MM.1S (cell line): ENCODE measurements around the gene TCN2.
"Not testable (repeated sequence)": the region's sequence is repeated elsewhere in the genome, so short reads cannot be mapped to it uniquely, and the experiment has no call there.

Experiments used
- DNase-seq: peaks from one replicate; pipeline ENCODE4 v3.0.0-alpha.2; 2015
- H2AFZ ChIP-seq: fragments of 300-600 bp; sonication (generic); 2 replicates; pipeline ENCODE4 v1.6.0; 2016; ENCODE audit warnings: antibody characterized with exemption, low read length
- H3F3A ChIP-seq: fragments of 300-600 bp; sonication (generic); 2 replicates; pipeline ENCODE4 v1.6.1; 2016; ENCODE audit warnings: mild to moderate bottlenecking, antibody characterized with exemption, low read length, moderate library complexity, mixed read lengths; ENCODE audit not compliant: insufficient read depth
- H3K27ac ChIP-seq: fragments of 300-600 bp; sonication (generic); 2 replicates; pipeline ENCODE4 v1.5.1; 2016; ENCODE audit warnings: mild to moderate bottlenecking, low read length
- H3K27me3 ChIP-seq: fragments of 300-600 bp; sonication (generic); replicated peaks from 2 replicates; pipeline ENCODE4 v1.6.0; 2016; ENCODE audit warnings: low read length; ENCODE audit not compliant: insufficient read depth
- H3K36me3 ChIP-seq: fragments of 300-600 bp; sonication (generic); replicated peaks from 2 replicates; pipeline ENCODE4 v1.6.1; 2016; ENCODE audit warnings: mild to moderate bottlenecking, low read length, mixed read lengths; ENCODE audit not compliant: insufficient read depth
- H3K4me1 ChIP-seq: fragments of 300-600 bp; sonication (generic); 2 replicates; pipeline ENCODE4 v1.6.1; 2016; ENCODE audit warnings: low read length, mixed read lengths
- H3K4me2 ChIP-seq: fragments of 300-600 bp; sonication (generic); 2 replicates; pipeline ENCODE4 v1.6.0; 2016; ENCODE audit warnings: low read depth, low read length
- H3K4me3 ChIP-seq: fragments of 300-600 bp; sonication (generic); 2 replicates; pipeline ENCODE4 v1.5.1; 2016; ENCODE audit warnings: low read length, mixed read lengths
- H3K79me2 ChIP-seq: fragments of 300-600 bp; sonication (generic); 2 replicates; pipeline ENCODE4 v1.6.1; 2016; ENCODE audit warnings: mixed run types, low read length, mixed read lengths
- H3K9ac ChIP-seq: fragments of 300-600 bp; sonication (generic); 2 replicates; pipeline ENCODE4 v1.6.1; 2016; ENCODE audit warnings: low read length, mixed read lengths
- H3K9me2 ChIP-seq: fragments of 300-600 bp; sonication (generic); replicated peaks from 2 replicates; pipeline ENCODE4 v1.6.1; 2016; ENCODE audit warnings: mild to moderate bottlenecking, low read length, mixed read lengths; ENCODE audit not compliant: insufficient read depth
- H3K9me3 ChIP-seq: fragments of 300-600 bp; sonication (generic); replicated peaks from 2 replicates; pipeline ENCODE4 v1.6.1; 2016; ENCODE audit warnings: mild to moderate bottlenecking, low read length, mixed read lengths; ENCODE audit not compliant: insufficient read depth
- H4K20me1 ChIP-seq: fragments of 300-600 bp; sonication (generic); 2 replicates; pipeline ENCODE4 v1.6.1; 2016; ENCODE audit warnings: mild to moderate bottlenecking, low read length, moderate library complexity, mixed read lengths; ENCODE audit not compliant: insufficient read depth
- EZH2 ChIP-seq: fragments of 300-600 bp; sonication (generic); optimal IDR thresholded peaks from 2 replicates; pipeline ENCODE3; 2017; ENCODE audit warnings: low read depth, mild to moderate bottlenecking, antibody characterized with exemption, low read length, mixed read lengths
- EZH2phosphoT487 ChIP-seq: fragments of 300-600 bp; sonication (generic); IDR thresholded peaks from 2 replicates; pipeline ENCODE4 v1.6.1; 2018; ENCODE audit warnings: antibody characterized with exemption, low read length
- TF ChIP-seq, protein P1 (sequence below): fragments of 300-600 bp; sonication (generic); IDR thresholded peaks from 2 replicates; pipeline ENCODE4 v1.5.1; 2016; ENCODE audit warnings: antibody characterized with exemption, low read length, mixed read lengths

The TCN2 gene

DNA sequence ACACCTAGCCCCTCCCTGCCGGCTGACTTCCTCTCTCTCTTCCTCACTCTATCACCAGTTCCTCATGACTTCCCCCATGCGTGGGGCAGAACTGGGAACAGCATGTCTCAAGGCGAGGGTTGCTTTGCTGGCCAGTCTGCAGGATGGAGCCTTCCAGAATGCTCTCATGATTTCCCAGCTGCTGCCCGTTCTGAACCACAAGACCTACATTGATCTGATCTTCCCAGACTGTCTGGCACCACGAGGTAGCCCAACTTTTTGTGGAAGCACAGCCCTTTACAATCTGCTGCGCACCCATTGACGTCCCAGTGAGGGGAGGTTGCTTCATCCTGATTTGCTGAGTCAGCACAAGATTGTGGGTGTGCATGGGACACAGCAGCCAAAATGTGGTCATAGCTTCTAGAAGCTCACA is 8.6 kb downstream of the TCN2 start:
- H3K36me3 ChIP-seq, result no peaks in the 10 kb centered on the region
- DNase-seq, result no peak
- H4K20me1 ChIP-seq, result no peaks in the 10 kb centered on the region
- 0 out of 2 replicates have a peak, but pooled peaks cover 1% of the 10 kb centered on the region for H3K79me2 ChIP-seq
- H3K4me3 ChIP-seq, result no peak overlapping the region
- H3K4me1 ChIP-seq, result no peaks in the 10 kb centered on the region; the same call in 1 of the 2 replicates
- no peak overlapping the region for H3K4me2 ChIP-seq
- H3K27me3 ChIP-seq, result no peaks in the 10 kb centered on the region
- H3F3A ChIP-seq, result no peaks in the 10 kb centered on the region
- no peaks in the 10 kb centered on the region for H3K9me3 ChIP-seq
- H3K9me2 ChIP-seq, result no peaks in the 10 kb centered on the region
- H2AFZ ChIP-seq, result no peak overlapping the region
- no peak overlapping the region for H3K9ac ChIP-seq
- TF ChIP-seq EZH2phosphoT487, result no peak
- TF ChIP-seq, protein P1, sequence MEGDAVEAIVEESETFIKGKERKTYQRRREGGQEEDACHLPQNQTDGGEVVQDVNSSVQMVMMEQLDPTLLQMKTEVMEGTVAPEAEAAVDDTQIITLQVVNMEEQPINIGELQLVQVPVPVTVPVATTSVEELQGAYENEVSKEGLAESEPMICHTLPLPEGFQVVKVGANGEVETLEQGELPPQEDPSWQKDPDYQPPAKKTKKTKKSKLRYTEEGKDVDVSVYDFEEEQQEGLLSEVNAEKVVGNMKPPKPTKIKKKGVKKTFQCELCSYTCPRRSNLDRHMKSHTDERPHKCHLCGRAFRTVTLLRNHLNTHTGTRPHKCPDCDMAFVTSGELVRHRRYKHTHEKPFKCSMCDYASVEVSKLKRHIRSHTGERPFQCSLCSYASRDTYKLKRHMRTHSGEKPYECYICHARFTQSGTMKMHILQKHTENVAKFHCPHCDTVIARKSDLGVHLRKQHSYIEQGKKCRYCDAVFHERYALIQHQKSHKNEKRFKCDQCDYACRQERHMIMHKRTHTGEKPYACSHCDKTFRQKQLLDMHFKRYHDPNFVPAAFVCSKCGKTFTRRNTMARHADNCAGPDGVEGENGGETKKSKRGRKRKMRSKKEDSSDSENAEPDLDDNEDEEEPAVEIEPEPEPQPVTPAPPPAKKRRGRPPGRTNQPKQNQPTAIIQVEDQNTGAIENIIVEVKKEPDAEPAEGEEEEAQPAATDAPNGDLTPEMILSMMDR, result no peak
- no peak for TF ChIP-seq EZH2
- no peak overlapping the region for H3K27ac ChIP-seq

DNA sequence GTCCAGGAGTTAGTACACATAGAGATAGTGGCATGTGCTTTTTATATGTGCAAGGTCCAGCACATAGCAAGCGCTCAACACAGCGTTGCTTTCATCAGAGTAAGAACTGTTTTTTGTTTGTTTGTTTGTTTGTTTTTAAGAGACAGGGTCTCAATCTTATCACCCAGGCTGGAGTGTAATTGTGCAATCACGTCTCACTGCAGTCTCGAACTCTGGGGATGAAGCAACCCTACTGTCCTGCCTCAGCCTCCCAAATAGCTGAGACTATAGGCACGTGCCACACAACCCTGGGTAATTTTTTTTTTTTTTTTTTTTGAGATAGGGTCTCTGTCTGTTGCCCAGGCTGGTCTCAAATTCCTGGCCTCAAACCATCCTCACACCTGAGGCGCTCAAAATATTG is 10.8 kb downstream of the TCN2 start:
- Histone ChIP-seq H3K79me2 (no peaks in the 10 kb centered on the region), H2AFZ (no peak overlapping the region), H3K36me3 (no peaks in the 10 kb centered on the region), H3K9me2 (no peaks in the 10 kb centered on the region), H3K27ac (no peak overlapping the region), H3K4me1 (no peaks in the 10 kb centered on the region), H3K9me3 (no peaks in the 10 kb centered on the region), H3K9ac (no peak overlapping the region), H3K4me2 (no peak overlapping the region), H3K4me3 (no peak overlapping the region), H4K20me1 (no peaks in the 10 kb centered on the region), H3F3A (no peaks in the 10 kb centered on the region), H3K27me3 (no peaks in the 10 kb centered on the region)
- TF ChIP-seq EZH2phosphoT487, result no peak
- TF ChIP-seq EZH2, result no peak
- TF ChIP-seq, protein P1, result no peak
- DNase-seq, result no peak

DNA sequence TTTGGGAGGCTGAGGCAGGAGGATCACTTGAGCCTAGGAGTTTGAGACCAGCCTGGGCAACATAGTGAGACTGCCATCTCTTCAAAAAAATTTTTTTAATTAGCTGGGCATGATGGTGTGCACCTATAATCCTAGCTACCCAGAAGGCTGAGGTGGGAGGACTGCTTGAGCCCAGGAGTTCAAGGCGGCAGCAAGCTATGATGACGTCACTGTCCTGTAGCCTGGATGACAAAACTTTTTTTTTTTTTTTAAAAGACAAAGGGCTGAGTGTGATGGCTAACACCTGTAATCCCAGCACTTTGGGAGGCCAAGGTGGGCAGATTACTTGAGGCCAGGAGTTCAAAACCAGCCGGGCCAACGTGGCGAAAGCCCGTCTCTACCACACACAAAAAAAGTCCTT is 12.9 kb downstream of the TCN2 start:
- not testable (repeated sequence) for DNase-seq, H3K27ac ChIP-seq, H3K4me2 ChIP-seq, H3K9ac ChIP-seq, H2AFZ ChIP-seq, H3K4me3 ChIP-seq, H4K20me1 ChIP-seq, H3F3A ChIP-seq, H3K4me1 ChIP-seq, H3K9me3 ChIP-seq, H3K36me3 ChIP-seq, H3K27me3 ChIP-seq, H3K79me2 ChIP-seq, H3K9me2 ChIP-seq

DNA sequence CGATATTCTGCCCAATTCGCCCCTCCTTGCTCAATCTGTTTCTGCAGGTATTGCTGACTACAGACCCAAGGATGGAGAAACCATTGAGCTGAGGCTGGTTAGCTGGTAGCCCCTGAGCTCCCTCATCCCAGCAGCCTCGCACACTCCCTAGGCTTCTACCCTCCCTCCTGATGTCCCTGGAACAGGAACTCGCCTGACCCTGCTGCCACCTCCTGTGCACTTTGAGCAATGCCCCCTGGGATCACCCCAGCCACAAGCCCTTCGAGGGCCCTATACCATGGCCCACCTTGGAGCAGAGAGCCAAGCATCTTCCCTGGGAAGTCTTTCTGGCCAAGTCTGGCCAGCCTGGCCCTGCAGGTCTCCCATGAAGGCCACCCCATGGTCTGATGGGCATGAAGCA is 19.4 kb downstream of the TCN2 start:
- Histone ChIP-seq H3K9ac (no peak overlapping the region), H2AFZ (no peak overlapping the region), H3F3A (no peaks in the 10 kb centered on the region), H3K9me3 (no peaks in the 10 kb centered on the region), H3K27ac (no peak overlapping the region), H4K20me1 (no peaks in the 10 kb centered on the region), H3K4me1 (no peaks in the 10 kb centered on the region), H3K9me2 (no peaks in the 10 kb centered on the region), H3K79me2 (no peaks in the 10 kb centered on the region), H3K36me3 (no peaks in the 10 kb centered on the region), H3K4me3 (no peak overlapping the region), H3K4me2 (no peak overlapping the region), H3K27me3 (no peaks in the 10 kb centered on the region)
- no peak for DNase-seq
- TF ChIP-seq EZH2 (no peak), EZH2phosphoT487 (no peak)
- TF ChIP-seq, protein P1, result no peak
